Measurements from ENCODE around the gene VSIG4. TPM values are rescaled to one million over a fixed set of nuclear protein-coding genes. Genes with fewer than 3 reads are reported as not detected.
A peak's percentile ranks its signal among the peaks of the same experiment; 100 is the strongest.

The VSIG4 gene
- polyA plus RNA-seq, 3 donors = 10.2 to 56.8 (median 25.1) TPM

DNA sequence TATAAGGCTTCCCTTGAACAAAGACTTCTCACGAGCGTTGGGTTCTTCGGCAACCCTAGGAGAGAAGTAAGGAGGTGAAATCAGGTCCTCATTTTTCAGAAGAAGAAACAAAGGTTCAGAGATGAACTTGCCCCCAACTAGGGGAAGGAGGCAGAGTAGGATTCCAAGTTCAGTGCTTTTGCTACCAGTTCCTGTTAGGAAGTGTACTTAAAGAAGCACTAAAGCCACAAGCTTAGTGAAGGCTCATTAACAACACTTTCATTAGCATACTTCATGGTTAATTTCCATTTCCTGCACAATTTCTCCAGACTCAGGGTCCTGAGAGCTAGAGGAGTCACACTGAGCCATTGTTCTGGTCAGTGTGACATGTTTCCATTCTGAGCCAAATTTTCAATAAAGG lies 52.1 kb downstream of the VSIG4 start:
- peak overlapping the region in 2 of 3 experiments; percentile 7 to 62 for H3K4me3 ChIP-seq (replicated peaks in 1 of 3; ENCODE audit: low read depth in 2 of 3, low read length in 3 of 3)
- H3K4me2 ChIP-seq (replicated peaks; ENCODE audit: extremely low read depth, low read length, poor library complexity, severe bottlenecking) = peak overlapping the region; percentile 70
- no CpG with 5 or more reads among the region's 3 CpGs for WGBS (ENCODE audit: insufficient coverage)
- peak overlapping the region in 1 of 2 donors; percentile 72 for H3K27ac ChIP-seq (ENCODE audit: low read depth in 1 of 2, low read length in 2 of 2)
- TF ChIP-seq, protein P1, sequence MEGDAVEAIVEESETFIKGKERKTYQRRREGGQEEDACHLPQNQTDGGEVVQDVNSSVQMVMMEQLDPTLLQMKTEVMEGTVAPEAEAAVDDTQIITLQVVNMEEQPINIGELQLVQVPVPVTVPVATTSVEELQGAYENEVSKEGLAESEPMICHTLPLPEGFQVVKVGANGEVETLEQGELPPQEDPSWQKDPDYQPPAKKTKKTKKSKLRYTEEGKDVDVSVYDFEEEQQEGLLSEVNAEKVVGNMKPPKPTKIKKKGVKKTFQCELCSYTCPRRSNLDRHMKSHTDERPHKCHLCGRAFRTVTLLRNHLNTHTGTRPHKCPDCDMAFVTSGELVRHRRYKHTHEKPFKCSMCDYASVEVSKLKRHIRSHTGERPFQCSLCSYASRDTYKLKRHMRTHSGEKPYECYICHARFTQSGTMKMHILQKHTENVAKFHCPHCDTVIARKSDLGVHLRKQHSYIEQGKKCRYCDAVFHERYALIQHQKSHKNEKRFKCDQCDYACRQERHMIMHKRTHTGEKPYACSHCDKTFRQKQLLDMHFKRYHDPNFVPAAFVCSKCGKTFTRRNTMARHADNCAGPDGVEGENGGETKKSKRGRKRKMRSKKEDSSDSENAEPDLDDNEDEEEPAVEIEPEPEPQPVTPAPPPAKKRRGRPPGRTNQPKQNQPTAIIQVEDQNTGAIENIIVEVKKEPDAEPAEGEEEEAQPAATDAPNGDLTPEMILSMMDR (IDR thresholded peaks at IDR 0.05) = no peak
- no peaks in the 10 kb centered on the region for H3K9me3 ChIP-seq (replicated peaks in 1 of 2; ENCODE audit: control insufficient read depth in 1 of 2, insufficient read depth in 1 of 2, low read length in 2 of 2)
- peaks cover 0 to under 1% of the 10 kb centered on the region in 2 donors for H3K27me3 ChIP-seq (ENCODE audit: control insufficient read depth in 2 of 2, insufficient read depth in 2 of 2, low read length in 2 of 2)
- H4K20me1 ChIP-seq (ENCODE audit: insufficient read depth, low read length) = no peaks in the 10 kb centered on the region
- Mint-ChIP-seq H3K9me3 (peaks cover 0 to 3% (median 0%) of the 10 kb centered on the region in 7 donors), H3K27me3 (ENCODE audit: low read depth in 3 of 3) (peaks cover 0 to 11% (median 0%) of the 10 kb centered on the region in 3 donors), H3K27ac (peak overlapping the region; percentile 65 to 90 (median 84)), H3K4me1 (peaks cover 52% of the 10 kb centered on the region), H3K4me3 (peak overlapping the region; percentile 4 to 60), H3K36me3 (peaks cover 0 to 3% of the 10 kb centered on the region in 2 donors)
- H3K36me3 ChIP-seq (replicated peaks in 1 of 2; ENCODE audit: control insufficient read depth in 1 of 2, insufficient read depth in 2 of 2, low read length in 2 of 2) = no peaks in the 10 kb centered on the region
- DNase-seq = peak in 1 of 3 donors; percentile 25
- peaks cover 41 to 53% of the 10 kb centered on the region in 2 donors for H3K4me1 ChIP-seq (ENCODE audit: control insufficient read depth in 1 of 2, insufficient read depth in 2 of 2, low read length in 2 of 2)
- intact Hi-C loops (cut with micrococcal nuclease) = loop anchor here in 1 of 2 donors (5.0 kb wide), 1 partner anchor 396 kb away; no protein-coding TSS in a partner anchor
- peaks cover 50% of the 10 kb centered on the region for H3K79me2 ChIP-seq (ENCODE audit: insufficient read depth, low read length)
- no peak overlapping the region for H3K9ac ChIP-seq (ENCODE audit: insufficient read depth, low read length, poor library complexity, severe bottlenecking)
- H2AFZ ChIP-seq (ENCODE audit: insufficient read depth, low read depth, low read length, poor library complexity, severe bottlenecking) = peak overlapping the region; percentile 52

DNA sequence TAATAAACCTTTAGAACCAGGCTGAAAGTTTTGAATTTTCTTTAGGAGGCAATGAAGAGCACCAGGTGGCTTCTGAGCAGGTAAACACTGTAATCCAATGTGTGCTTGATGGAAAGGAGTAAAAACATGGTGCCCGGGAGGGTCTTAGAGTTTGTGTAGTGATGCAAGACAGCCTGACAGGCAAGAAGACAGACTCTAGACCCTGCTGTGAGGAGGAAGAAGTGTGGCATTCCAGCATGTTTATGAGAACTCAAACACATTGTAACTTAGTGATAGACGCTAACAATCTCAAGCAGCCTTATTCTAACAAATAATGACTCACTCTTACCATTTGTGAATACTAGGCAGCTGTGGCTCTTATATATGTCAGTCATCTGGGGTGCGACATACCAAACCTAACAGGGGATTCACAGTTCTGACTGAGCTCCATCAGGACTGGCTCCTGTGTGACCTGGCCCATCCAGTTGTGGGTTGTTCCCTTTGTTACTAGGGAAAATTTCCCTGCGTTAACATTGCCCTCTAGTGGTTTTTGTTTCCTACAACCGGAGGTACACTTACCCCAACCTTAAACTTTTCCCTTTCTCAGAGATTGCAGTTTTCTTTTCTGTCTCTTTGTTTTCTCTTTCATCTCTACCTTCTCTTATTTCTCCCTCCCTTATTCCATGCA lies 53.8 kb downstream of the VSIG4 start:
- Histone ChIP-seq H4K20me1 (ENCODE audit: insufficient read depth, low read length) (no peaks in the 10 kb centered on the region), H3K79me2 (ENCODE audit: insufficient read depth, low read length) (peaks cover 50% of the 10 kb centered on the region), H3K27ac (ENCODE audit: low read depth in 1 of 2, low read length in 2 of 2) (peak overlapping the region in 1 of 2 donors; percentile 72), H3K4me2 (replicated peaks; ENCODE audit: extremely low read depth, low read length, poor library complexity, severe bottlenecking) (peak overlapping the region; percentile 70), H2AFZ (ENCODE audit: insufficient read depth, low read depth, low read length, poor library complexity, severe bottlenecking) (peak overlapping the region; percentile 30), H3K9ac (ENCODE audit: insufficient read depth, low read length, poor library complexity, severe bottlenecking) (peak overlapping the region; percentile 27), H3K4me1 (ENCODE audit: control insufficient read depth in 1 of 2, insufficient read depth in 2 of 2, low read length in 2 of 2) (peaks cover 41 to 53% of the 10 kb centered on the region in 2 donors), H3K36me3 (replicated peaks in 1 of 2; ENCODE audit: control insufficient read depth in 1 of 2, insufficient read depth in 2 of 2, low read length in 2 of 2) (no peaks in the 10 kb centered on the region), H3K9me3 (replicated peaks in 1 of 2; ENCODE audit: control insufficient read depth in 1 of 2, insufficient read depth in 1 of 2, low read length in 2 of 2) (no peaks in the 10 kb centered on the region), H3K27me3 (ENCODE audit: control insufficient read depth in 2 of 2, insufficient read depth in 2 of 2, low read length in 2 of 2) (peaks cover 0 to 18% of the 10 kb centered on the region in 2 donors), H3K4me3 (replicated peaks in 1 of 3; ENCODE audit: low read depth in 2 of 3, low read length in 3 of 3) (peak overlapping the region; percentile 24 to 62 (median 25))
- intact Hi-C loops (cut with micrococcal nuclease) = loop anchor here in 1 of 2 donors (5.0 kb wide), 1 partner anchor 394 kb away; no protein-coding TSS in a partner anchor
- Mint-ChIP-seq H3K4me3 (peak overlapping the region in 1 of 2 donors; percentile 76), H3K9me3 (peaks cover 0 to 2% (median 0%) of the 10 kb centered on the region in 7 donors), H3K36me3 (peaks cover 0 to 3% of the 10 kb centered on the region in 2 donors), H3K27me3 (ENCODE audit: low read depth in 3 of 3) (peaks cover 0 to 24% (median 0%) of the 10 kb centered on the region in 3 donors), H3K4me1 (peaks cover 58% of the 10 kb centered on the region), H3K27ac (peak overlapping the region; percentile 68 to 90 (median 84))
- no CpG with 5 or more reads among the region's 5 CpGs for WGBS (ENCODE audit: insufficient coverage)
- TF ChIP-seq, protein P1 (IDR thresholded peaks at IDR 0.05) = peak; percentile 50
- peak; percentile 63 to 80 (median 74) for DNase-seq
